Stimulated activated CD8-positive, alpha-beta memory T cell treated with anti-CD3 and anti-CD28 coated beads, Interleukin-15, amount 100 ng/mL, for 4 hours (primary cell): Measurements from ENCODE around the gene MRPL42.
"Not testable (repeated sequence)": the region's sequence is repeated elsewhere in the genome, so short reads cannot be mapped to it uniquely, and the experiment has no call there.

Experiments used
- DNase-seq, 2 donors: peaks; one replicate each; pipeline ENCODE4 v3.0.0-alpha.2; 2020; ENCODE audit warnings: low read depth in 2 of 2

MRPL42 gene

GRCh38 chr12:93498813-93499212, 31.5 kb downstream of the MRPL42 start:
- DNase-seq, result not testable (repeated sequence)

- no peak for DNase-seq
Observed at GRCh38 chr12:93500201-93500600, 32.9 kb downstream of the MRPL42 start.

- DNase-seq, result no peak
Observed at GRCh38 chr12:93500667-93501066, 33.4 kb downstream of the MRPL42 start.

GRCh38 chr12:93502802-93503623, 35.7 kb downstream of the MRPL42 start:
- DNase-seq, result peak in 1 of 2 donors; percentile 44

- DNase-seq, result no peak
Observed at GRCh38 chr12:93507165-93507564, 39.9 kb downstream of the MRPL42 start.

GRCh38 chr12:93509506-93509905, 42.2 kb downstream of the MRPL42 start:
- no peak for DNase-seq

GRCh38 chr12:93514853-93515252, 47.5 kb downstream of the MRPL42 start:
- no peak for DNase-seq

- no peak for DNase-seq
Observed at GRCh38 chr12:93518725-93519124, 51.4 kb downstream of the MRPL42 start.

- DNase-seq, result no peak
Observed at GRCh38 chr12:93519859-93520258, 52.5 kb downstream of the MRPL42 start.

GRCh38 chr12:93520454-93520853, 53.1 kb downstream of the MRPL42 start:
- no peak for DNase-seq

- no peak for DNase-seq
Observed at GRCh38 chr12:93521225-93522080, 54.1 kb downstream of the MRPL42 start.

GRCh38 chr12:93524386-93525133, 57.2 kb downstream of the MRPL42 start:
- no peak for DNase-seq

GRCh38 chr12:93526786-93527428, 59.6 kb downstream of the MRPL42 start:
- no peak for DNase-seq

- no peak for DNase-seq
Observed at GRCh38 chr12:93530358-93530757, 63.0 kb downstream of the MRPL42 start.

- no peak for DNase-seq
Observed at GRCh38 chr12:93533310-93533709, 66.0 kb downstream of the MRPL42 start.

GRCh38 chr12:93536111-93536765, 68.9 kb downstream of the MRPL42 start:
- no peak for DNase-seq

GRCh38 chr12:93536766-93537488, 69.6 kb downstream of the MRPL42 start:
- no peak for DNase-seq

- DNase-seq, result no peak
Observed at GRCh38 chr12:93537769-93538168, 70.5 kb downstream of the MRPL42 start.

- DNase-seq, result no peak
Observed at GRCh38 chr12:93539821-93540220, 72.5 kb downstream of the MRPL42 start.

GRCh38 chr12:93540466-93540865, 73.2 kb downstream of the MRPL42 start:
- no peak for DNase-seq
